Epithelial cell of esophagus (primary cell): ENCODE results near the gene HPS6.
A peak's percentile ranks its signal among the peaks of the same experiment; 100 is the strongest.

Source experiments
- DNase-seq: peaks from one replicate; pipeline ENCODE4 v3.0.0; 2010; ENCODE audit warnings: low read depth
- H3K4me3 ChIP-seq: 2 replicates; pipeline ENCODE4 v1.5.1; 2011; ENCODE audit warnings: mild to moderate bottlenecking, low read length, control low read depth
- CTCF ChIP-seq: IDR thresholded peaks from 2 replicates; pipeline ENCODE4 v1.5.1; 2011; ENCODE audit warnings: low read depth, mild to moderate bottlenecking, low read length, control low read depth, inconsistent platforms; ENCODE audit not compliant: insufficient read depth; ENCODE audit errors: missing control alignments

The HPS6 gene

GRCh38 chr10:102113956-102114857 lies 49.1 kb downstream of the HPS6 start:
- no peak for DNase-seq
- TF ChIP-seq CTCF: no peak
- peak overlapping the region; percentile 92 for H3K4me3 ChIP-seq

GRCh38 chr10:102114861-102115618 lies 49.9 kb downstream of the HPS6 start:
- TF ChIP-seq CTCF: no peak
- peak overlapping the region; percentile 92 for H3K4me3 ChIP-seq
- peak; percentile 85 for DNase-seq

- TF ChIP-seq CTCF: no peak
- DNase-seq: no peak
- H3K4me3 ChIP-seq: no peak overlapping the region
These were observed 50.6 kb downstream of the HPS6 start for GRCh38 chr10:102115775-102116174.

- DNase-seq: no peak
- H3K4me3 ChIP-seq: no peak overlapping the region
- TF ChIP-seq CTCF: no peak
These were observed 51.5 kb downstream of the HPS6 start for GRCh38 chr10:102116656-102117055.
